ENCODE measurements around the gene LMAN1L.

LMAN1L gene

GRCh38 chr15:74858369-74858740 is 45.7 kb downstream of the LMAN1L start:
- no peak for DNase-seq (ENCODE audit: low spot score)

- DNase-seq (ENCODE audit: low spot score), result no peak
Measured at GRCh38 chr15:74863239-74864056, 50.8 kb downstream of the LMAN1L start.

GRCh38 chr15:74864296-74864695 is 51.7 kb downstream of the LMAN1L start:
- DNase-seq (ENCODE audit: low spot score), result no peak

GRCh38 chr15:74865316-74865715 is 52.7 kb downstream of the LMAN1L start:
- DNase-seq (ENCODE audit: low spot score), result no peak

GRCh38 chr15:74866090-74866489 is 53.5 kb downstream of the LMAN1L start:
- DNase-seq (ENCODE audit: low spot score), result no peak

GRCh38 chr15:74867466-74868038 is 54.9 kb downstream of the LMAN1L start:
- no peak for DNase-seq (ENCODE audit: low spot score)

- no peak for DNase-seq (ENCODE audit: low spot score)
Measured at GRCh38 chr15:74868059-74868458, 55.4 kb downstream of the LMAN1L start.

- DNase-seq (ENCODE audit: low spot score), result no peak
Measured at GRCh38 chr15:74869372-74869725, 56.7 kb downstream of the LMAN1L start.

- DNase-seq (ENCODE audit: low spot score), result no peak
Measured at GRCh38 chr15:74869726-74870407, 57.2 kb downstream of the LMAN1L start.

- DNase-seq (ENCODE audit: low spot score), result no peak
Measured at GRCh38 chr15:74870436-74871215, 58.0 kb downstream of the LMAN1L start.

- DNase-seq (ENCODE audit: low spot score), result no peak
Measured at GRCh38 chr15:74872702-74873035, 60.0 kb downstream of the LMAN1L start.

GRCh38 chr15:74873036-74873755 is 60.6 kb downstream of the LMAN1L start, which contains the start of gene SCAMP2:
TSS of gene SCAMP2 (minus strand) at chr15:74873365. CDS start at chr15:74873255, 110 bp downstream.
- DNase-seq (ENCODE audit: low spot score), result peak; percentile 98

GRCh38 chr15:74873756-74874424 is 61.3 kb downstream of the LMAN1L start:
- DNase-seq (ENCODE audit: low spot score), result no peak

Data from left forelimb (tissue), 1 donor.